BLaER1 treated with 17β-estradiol and CSF1 and Interleukin-3, amounts not matched to agents 10 nM and 100 nM (cell line): Measurements from ENCODE around the gene AMPH.
A peak's percentile ranks its signal among the peaks of the same experiment; 100 is the strongest.

ENCODE experiments used
- H3K27ac ChIP-seq, 11 experiments: shearing (Covaris generic); formaldehyde crosslinking; 2 replicates each; pipeline ENCODE4 v1.8.1; 2022
- H3K27me3 ChIP-seq, 11 experiments: shearing (Covaris generic); formaldehyde crosslinking; 2 replicates each; pipeline ENCODE4 v1.8.1; 2022
- H3K36me3 ChIP-seq, 11 experiments: shearing (Covaris generic); formaldehyde crosslinking; 2 replicates each; pipeline ENCODE4 v1.8.1; 2022
- H3K4me1 ChIP-seq, 10 experiments: shearing (Covaris generic); formaldehyde crosslinking; 2 replicates each; pipeline ENCODE4 v1.8.1; 2022
- H3K4me2 ChIP-seq, 11 experiments: shearing (Covaris generic); formaldehyde crosslinking; 2 replicates each; pipeline ENCODE4 v1.8.1; 2022
- H3K4me3 ChIP-seq, 10 experiments: shearing (Covaris generic); formaldehyde crosslinking; 2 replicates each; pipeline ENCODE4 v1.8.1; 2022
- H3K9ac ChIP-seq, 11 experiments: shearing (Covaris generic); formaldehyde crosslinking; 2 replicates each; pipeline ENCODE4 v1.8.1; 2022
- H3K9me3 ChIP-seq, 11 experiments: shearing (Covaris generic); formaldehyde crosslinking; replicated peaks in 1 of 11; 2 replicates each; pipeline ENCODE4 v1.8.1; 2022
- H4K20me1 ChIP-seq, 11 experiments: shearing (Covaris generic); formaldehyde crosslinking; 2 replicates each; pipeline ENCODE4 v1.8.1; 2022
- Cebpa-rat ChIP-seq, 11 experiments: shearing (Covaris generic); IDR thresholded peaks; 2 replicates each; pipeline ENCODE4 v1.8.1; 2022

Gene AMPH

DNA sequence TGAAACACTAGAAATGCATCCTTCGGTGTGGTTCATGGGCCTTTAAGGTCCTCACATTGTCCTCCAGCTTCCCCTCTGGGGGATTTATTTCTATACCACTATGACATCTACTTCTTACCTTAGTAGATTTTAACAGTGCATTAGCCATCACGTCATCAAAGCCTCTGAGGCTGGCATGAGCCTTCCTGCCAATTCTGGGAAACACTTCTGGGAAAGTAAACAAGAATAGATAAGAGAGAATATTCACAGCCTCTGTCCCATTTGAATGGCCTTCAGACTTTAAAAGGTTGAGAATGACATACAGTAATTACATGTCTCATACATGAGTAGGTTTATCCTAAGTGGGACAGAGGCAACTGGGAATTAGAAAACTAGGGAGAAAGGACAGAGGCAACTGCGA is 89.7 kb downstream of the AMPH start:
- no peaks in the 10 kb centered on the region for H3K36me3 ChIP-seq
- no peak for TF ChIP-seq Cebpa-rat (IDR thresholded peaks at IDR 0.05)

DNA sequence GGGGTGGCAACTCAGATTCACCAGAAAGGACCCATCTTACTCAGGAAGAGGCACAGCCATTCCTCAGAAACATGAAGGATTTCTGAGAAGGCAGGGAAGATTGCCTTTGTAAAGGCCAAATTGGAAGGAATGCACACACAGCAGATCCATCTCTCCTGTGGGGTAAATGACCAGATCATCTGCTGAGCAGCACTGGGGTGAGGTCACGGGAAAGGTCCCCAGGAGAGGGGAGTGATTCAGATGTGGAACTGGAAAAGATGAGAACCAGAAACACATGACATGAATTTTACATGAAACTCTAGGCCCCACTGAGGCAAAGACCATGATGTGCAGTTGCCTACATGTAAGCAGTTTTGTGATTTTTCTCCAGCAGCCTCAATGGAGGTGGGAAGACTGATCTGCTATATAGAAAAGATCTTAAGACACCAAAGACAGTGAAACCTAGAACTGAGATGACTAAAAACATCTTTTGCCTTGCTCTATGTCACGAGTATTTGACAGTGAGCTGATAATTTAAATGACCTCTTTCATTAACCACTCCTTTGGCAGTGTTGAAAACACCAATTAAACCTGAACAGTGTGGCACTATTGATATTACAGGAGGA is 91.6 kb downstream of the AMPH start:
- H3K4me1 ChIP-seq, result no peaks in the 10 kb centered on the region
- TF ChIP-seq Cebpa-rat (IDR thresholded peaks at IDR 0.05), result no peak
- H3K27me3 ChIP-seq, result no peaks in the 10 kb centered on the region
- no peak overlapping the region for H3K27ac ChIP-seq
- no peak overlapping the region for H3K9ac ChIP-seq
- no peak overlapping the region for H3K4me3 ChIP-seq
- no peaks in the 10 kb centered on the region for H3K36me3 ChIP-seq
- no peaks in the 10 kb centered on the region for H3K9me3 ChIP-seq
- H4K20me1 ChIP-seq, result no peaks in the 10 kb centered on the region
- no peak overlapping the region for H3K4me2 ChIP-seq

More for the DNA sequence above, 89.7 kb downstream of the AMPH start:
- Histone ChIP-seq H3K9me3 (no peaks in the 10 kb centered on the region), H3K27me3 (no peaks in the 10 kb centered on the region), H4K20me1 (no peaks in the 10 kb centered on the region), H3K4me2 (no peak overlapping the region), H3K4me1 (no peaks in the 10 kb centered on the region), H3K27ac (no peak overlapping the region), H3K4me3 (no peak overlapping the region), H3K9ac (no peak overlapping the region)

DNA sequence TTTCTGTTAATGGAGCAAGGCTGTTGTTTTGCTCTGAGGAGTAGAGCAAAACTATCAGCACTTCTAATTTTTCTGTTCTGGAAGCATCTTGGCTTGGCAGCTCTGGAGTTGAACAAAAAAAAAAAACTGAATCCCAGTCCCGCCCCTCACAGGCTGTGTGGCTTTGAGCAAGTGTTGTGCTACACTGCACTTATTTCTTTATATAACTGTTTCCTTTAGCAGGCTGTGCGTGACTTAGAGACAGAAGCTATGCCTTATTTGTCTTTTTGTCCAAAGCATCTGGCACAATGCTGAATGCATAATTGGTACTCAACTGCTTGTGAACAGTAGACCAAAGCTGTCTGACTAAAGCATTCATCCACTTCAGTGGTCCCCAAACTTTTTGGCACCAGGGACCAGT is 96.1 kb downstream of the AMPH start:
- H3K4me2 ChIP-seq, result no peak overlapping the region
- H4K20me1 ChIP-seq, result no peaks in the 10 kb centered on the region
- no peak overlapping the region for H3K4me3 ChIP-seq
- peaks cover 5 to 9% (median 7%) of the 10 kb centered on the region in 10 experiments; a peak in 12 of 20 replicates for H3K4me1 ChIP-seq
- no peaks in the 10 kb centered on the region for H3K27me3 ChIP-seq
- H3K27ac ChIP-seq, result no peak overlapping the region
- H3K36me3 ChIP-seq, result no peaks in the 10 kb centered on the region
- no peaks in the 10 kb centered on the region for H3K9me3 ChIP-seq
- H3K9ac ChIP-seq, result no peak overlapping the region
- no peak for TF ChIP-seq Cebpa-rat (IDR thresholded peaks at IDR 0.05)

DNA sequence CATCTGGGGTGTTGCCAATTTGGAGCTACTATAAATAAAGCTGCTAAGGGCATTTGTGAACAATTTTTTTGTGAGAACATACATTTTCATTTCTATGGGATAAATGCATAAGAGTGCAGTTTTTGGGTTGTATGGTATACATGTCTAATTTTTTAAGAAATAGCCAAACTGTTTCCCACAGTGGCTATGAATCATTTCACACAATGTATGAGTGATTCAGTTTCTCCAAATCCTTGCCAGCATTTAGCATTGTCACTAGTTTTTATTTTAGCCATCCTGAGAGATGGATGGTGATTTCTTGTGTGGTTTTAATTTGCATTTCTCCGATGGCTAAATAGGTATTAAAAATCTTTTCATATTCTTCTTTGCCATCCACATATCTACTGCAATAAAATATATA is 105.3 kb downstream of the AMPH start:
- H3K4me2 ChIP-seq, result no peak overlapping the region
- no peak for TF ChIP-seq Cebpa-rat (IDR thresholded peaks at IDR 0.05)
- no peak overlapping the region for H3K4me3 ChIP-seq
- no peaks in the 10 kb centered on the region for H3K27me3 ChIP-seq
- H3K9ac ChIP-seq, result no peak overlapping the region
- no peaks in the 10 kb centered on the region for H3K9me3 ChIP-seq
- H3K27ac ChIP-seq, result no peak overlapping the region
- no peaks in the 10 kb centered on the region for H4K20me1 ChIP-seq
- no peaks in the 10 kb centered on the region for H3K36me3 ChIP-seq
- peaks cover 5 to 7% (median 6%) of the 10 kb centered on the region in 10 experiments; a peak in 12 of 20 replicates for H3K4me1 ChIP-seq

GRCh38 chr7:38524786-38525185 is 106.4 kb downstream of the AMPH start:
- H3K27me3 ChIP-seq, result no peaks in the 10 kb centered on the region
- no peaks in the 10 kb centered on the region for H4K20me1 ChIP-seq
- no peak for TF ChIP-seq Cebpa-rat (IDR thresholded peaks at IDR 0.05)
- H3K36me3 ChIP-seq, result no peaks in the 10 kb centered on the region
- no peaks in the 10 kb centered on the region for H3K9me3 ChIP-seq
- no peaks in the 10 kb centered on the region for H3K4me1 ChIP-seq
- H3K27ac ChIP-seq, result no peak overlapping the region
- no peak overlapping the region for H3K4me2 ChIP-seq
- H3K9ac ChIP-seq, result no peak overlapping the region
- no peak overlapping the region for H3K4me3 ChIP-seq

DNA sequence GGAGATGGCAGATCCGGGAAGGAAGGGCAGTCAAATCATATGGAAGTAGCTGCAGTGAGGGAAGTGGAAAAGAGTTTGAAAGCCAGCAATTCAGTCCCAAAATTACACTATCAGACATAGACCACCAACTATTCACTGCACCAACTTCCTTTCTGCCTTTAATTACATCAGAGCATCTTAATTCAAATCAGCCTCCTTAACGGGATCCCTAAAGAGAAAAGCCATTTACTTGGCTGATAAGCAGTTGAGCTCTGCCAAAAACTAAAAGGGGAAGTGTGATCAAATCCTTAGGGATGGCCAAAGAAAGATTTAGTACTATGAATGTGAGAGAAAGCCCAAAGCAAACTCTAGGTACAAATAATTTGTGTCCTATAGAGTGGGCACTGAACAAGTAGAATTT is 110.4 kb downstream of the AMPH start:
- no peak for TF ChIP-seq Cebpa-rat (IDR thresholded peaks at IDR 0.05)
- H3K9me3 ChIP-seq, result peaks cover 8 to 15% (median 9%) of the 10 kb centered on the region in 11 experiments
- H3K27ac ChIP-seq, result no peak overlapping the region
- no peaks in the 10 kb centered on the region for H3K36me3 ChIP-seq
- H3K4me3 ChIP-seq, result no peak overlapping the region
- H3K4me2 ChIP-seq, result no peak overlapping the region
- no peaks in the 10 kb centered on the region for H4K20me1 ChIP-seq
- no peaks in the 10 kb centered on the region for H3K4me1 ChIP-seq
- H3K27me3 ChIP-seq, result no peaks in the 10 kb centered on the region
- H3K9ac ChIP-seq, result no peak overlapping the region

DNA sequence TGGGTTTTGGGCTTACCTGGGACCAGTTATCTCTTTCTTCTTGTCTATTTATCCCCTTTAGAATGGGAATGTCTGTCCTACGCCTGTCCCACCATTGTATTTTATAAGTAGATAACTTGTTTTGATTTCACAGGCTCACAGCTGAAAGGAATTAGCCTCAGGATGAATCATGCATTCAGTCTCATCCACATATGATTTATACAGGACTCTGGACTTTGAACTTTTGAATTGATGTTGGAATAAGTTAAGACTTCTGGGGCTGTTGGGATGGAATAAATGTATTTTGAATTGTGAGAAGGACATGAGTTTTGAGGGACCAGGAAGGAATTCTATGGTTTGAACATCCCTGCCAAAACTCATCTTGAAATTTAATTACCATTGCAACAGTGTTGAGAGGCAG is 112.6 kb downstream of the AMPH start:
- no peak for TF ChIP-seq Cebpa-rat (IDR thresholded peaks at IDR 0.05)
- Histone ChIP-seq H3K9ac (no peak overlapping the region), H3K27ac (no peak overlapping the region), H3K4me1 (peaks cover 0 to 5% (median 0%) of the 10 kb centered on the region in 10 experiments; a peak in 1 of 20 replicates), H3K36me3 (no peaks in the 10 kb centered on the region), H3K27me3 (no peaks in the 10 kb centered on the region), H3K9me3 (peaks cover 8 to 21% (median 14%) of the 10 kb centered on the region in 11 experiments), H3K4me3 (no peak overlapping the region), H3K4me2 (no peak overlapping the region), H4K20me1 (no peaks in the 10 kb centered on the region)

GRCh38 chr7:38512704-38513103 is 118.5 kb downstream of the AMPH start:
- H3K36me3 ChIP-seq, result no peaks in the 10 kb centered on the region
- H3K9ac ChIP-seq, result no peak overlapping the region
- H3K27ac ChIP-seq, result no peak overlapping the region
- peaks cover 8 to 21% (median 14%) of the 10 kb centered on the region in 11 experiments for H3K9me3 ChIP-seq
- H3K4me3 ChIP-seq, result no peak overlapping the region
- no peak for TF ChIP-seq Cebpa-rat (IDR thresholded peaks at IDR 0.05)
- no peaks in the 10 kb centered on the region for H3K27me3 ChIP-seq
- H3K4me2 ChIP-seq, result no peak overlapping the region
- no peaks in the 10 kb centered on the region for H4K20me1 ChIP-seq
- peaks cover 0 to 5% (median 0%) of the 10 kb centered on the region in 10 experiments; a peak in 1 of 20 replicates for H3K4me1 ChIP-seq

DNA sequence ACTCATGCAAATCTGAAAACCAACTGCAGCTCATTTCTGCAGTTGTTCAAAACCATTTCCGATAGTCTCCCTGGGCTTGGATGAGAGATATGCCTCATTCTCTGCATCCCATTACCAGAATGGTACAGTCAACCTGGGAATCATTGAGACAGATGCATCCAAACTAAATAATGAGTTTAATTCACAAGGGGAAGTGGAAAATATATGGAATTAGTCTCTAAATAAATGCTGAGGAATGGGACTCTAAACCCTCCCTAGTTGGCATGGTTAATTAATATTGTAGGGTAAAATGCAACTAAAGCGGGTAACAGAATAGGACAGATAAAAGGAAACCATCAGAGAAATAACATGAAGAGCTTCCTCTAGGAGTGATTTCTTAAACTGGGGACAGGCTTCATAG is 118.9 kb downstream of the AMPH start:
- Histone ChIP-seq H3K4me2 (no peak overlapping the region), H3K4me1 (peaks cover 0 to 5% (median 0%) of the 10 kb centered on the region in 10 experiments; a peak in 1 of 20 replicates), H3K4me3 (no peak overlapping the region), H3K27me3 (no peaks in the 10 kb centered on the region), H3K36me3 (no peaks in the 10 kb centered on the region), H3K9me3 (peaks cover 8 to 21% (median 14%) of the 10 kb centered on the region in 11 experiments), H3K9ac (no peak overlapping the region), H3K27ac (no peak overlapping the region), H4K20me1 (no peaks in the 10 kb centered on the region)
- no peak for TF ChIP-seq Cebpa-rat (IDR thresholded peaks at IDR 0.05)

DNA sequence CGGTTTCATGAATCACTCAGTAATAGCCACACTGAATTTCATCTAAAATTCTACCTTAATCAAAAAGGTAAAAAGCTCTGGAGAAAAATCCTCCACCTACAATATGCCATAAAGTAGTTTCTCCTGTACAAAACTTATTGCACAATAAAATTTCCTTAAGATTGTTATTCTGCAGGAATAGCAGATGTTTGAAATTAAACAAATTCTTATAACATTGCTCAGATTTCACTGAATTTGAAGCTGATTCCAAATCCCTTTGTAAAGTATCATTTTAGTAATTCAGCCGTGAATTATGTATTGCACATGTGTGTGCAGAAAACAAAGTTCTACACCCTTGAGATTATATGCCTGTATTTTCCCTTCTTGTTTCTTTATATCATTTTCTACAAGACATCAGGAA is 123.8 kb downstream of the AMPH start:
- H3K4me3 ChIP-seq, result no peak overlapping the region
- H3K9ac ChIP-seq, result no peak overlapping the region
- H3K36me3 ChIP-seq, result no peaks in the 10 kb centered on the region
- no peaks in the 10 kb centered on the region for H3K9me3 ChIP-seq
- no peaks in the 10 kb centered on the region for H3K4me1 ChIP-seq
- TF ChIP-seq Cebpa-rat (IDR thresholded peaks at IDR 0.05), result peak in 1 of 11 experiments; percentile 30; a peak in 1 of 22 replicates
- no peak overlapping the region for H3K4me2 ChIP-seq
- H3K27me3 ChIP-seq, result no peaks in the 10 kb centered on the region
- H4K20me1 ChIP-seq, result no peaks in the 10 kb centered on the region
- H3K27ac ChIP-seq, result no peak overlapping the region
